H1 (cell line): Measurements from ENCODE around the gene TNFRSF1A.

Source experiments
- CTBP2 ChIP-seq: IDR thresholded peaks from 2 replicates; pipeline ENCODE4 v1.7.0; 2011; ENCODE audit warnings: borderline replicate concordance, mild to moderate bottlenecking, moderate library complexity, mixed read lengths, low read length; ENCODE audit not compliant: insufficient read depth, insufficient read length
- CTCF ChIP-seq, 3 experiments: IDR thresholded peaks; 1 replicate in 2 of 3; 2 replicates in 1 of 3; pipeline versions ENCODE4 v1.5.1 to v1.6.1; 2011; ENCODE audit warnings: low read length in 3 of 3, mild to moderate bottlenecking in 3 of 3, inconsistent platforms in 2 of 3, low read depth in 1 of 3, moderate library complexity in 1 of 3; ENCODE audit not compliant: insufficient read depth in 1 of 3; ENCODE audit errors: control extremely low read depth in 1 of 3
- E2F6 ChIP-seq: IDR thresholded peaks from 2 replicates; pipeline ENCODE4 v1.6.1; 2012; ENCODE audit warnings: inconsistent platforms
- EP300 ChIP-seq, 2 experiments: IDR thresholded peaks; 1 replicate in 1 of 2; 2 replicates in 1 of 2; pipeline ENCODE4 v1.6.1; 2011 to 2012; ENCODE audit warnings: low read depth in 2 of 2, low read length in 2 of 2, mild to moderate bottlenecking in 2 of 2, borderline replicate concordance in 1 of 2, inconsistent platforms in 1 of 2, moderate library complexity in 1 of 2
- EZH2 ChIP-seq: fragments of 200-600 bp; sonication (generic); IDR thresholded peaks from 2 replicates; pipeline ENCODE4 v1.7.1; 2012; ENCODE audit warnings: low read depth, mild to moderate bottlenecking, moderate library complexity, low read length, inconsistent platforms; ENCODE audit not compliant: severe bottlenecking
- MAX ChIP-seq: IDR thresholded peaks from 2 replicates; pipeline ENCODE4 v1.6.1; 2012; ENCODE audit warnings: inconsistent platforms
- POLR2AphosphoS5 ChIP-seq: IDR thresholded peaks from 2 replicates; pipeline ENCODE4 v1.6.1; 2011; ENCODE audit warnings: low read depth, low read length
- SIN3A ChIP-seq, 2 experiments: IDR thresholded peaks in 1 of 2; conservative IDR thresholded peaks in 1 of 2; 2 replicates each; pipeline ENCODE4 v1.6.1; 2011 to 2012; ENCODE audit warnings: low read length in 2 of 2, improper control_type of control experiment in 1 of 2, low read depth in 1 of 2, mild to moderate bottlenecking in 1 of 2
- TAF1 ChIP-seq: IDR thresholded peaks from 2 replicates; pipeline ENCODE4 v1.6.1; 2011; ENCODE audit warnings: mild to moderate bottlenecking, low read depth, low read length
- TCF12 ChIP-seq: IDR thresholded peaks from 2 replicates; pipeline ENCODE4 v1.6.1; 2011; ENCODE audit warnings: low read depth, mild to moderate bottlenecking, low read length
- ZNF274 ChIP-seq: IDR thresholded peaks from 2 replicates; pipeline ENCODE4 v1.7.0; 2012; ENCODE audit warnings: low read length, borderline replicate concordance; ENCODE audit errors: extremely low read depth

GRCh38 chr12:6358881-6359280 is 17.0 kb upstream of the TNFRSF1A start:
- no peak for TF ChIP-seq ZNF274
- TF ChIP-seq POLR2AphosphoS5 = no peak
- TF ChIP-seq CTCF (IDR thresholded peaks at IDR 0.05; ENCODE audit: control extremely low read depth in 1 of 3, insufficient read depth in 1 of 3, low read depth in 1 of 3, low read length in 3 of 3) = no peak
- TF ChIP-seq TCF12 = no peak
- no peak for TF ChIP-seq EP300 (IDR thresholded peaks at IDR 0.05; ENCODE audit: borderline replicate concordance in 1 of 2, low read depth in 2 of 2, low read length in 2 of 2)
- TF ChIP-seq EZH2 = no peak
- TF ChIP-seq E2F6 = no peak
- TF ChIP-seq CTBP2 = no peak
- no peak for TF ChIP-seq TAF1
- TF ChIP-seq SIN3A (conservative IDR thresholded peaks at IDR 0.05 in 1 of 2, IDR thresholded peaks at IDR 0.05 in 1 of 2; ENCODE audit: low read depth in 1 of 2, low read length in 2 of 2) = no peak
- TF ChIP-seq MAX = no peak
